AG20443 (cell line): ENCODE data around the gene YLPM1.

Experiments
- DNase-seq: peaks from one replicate; pipeline ENCODE4 v3.0.0; 2012; ENCODE audit warnings: low spot score, mixed read lengths

Gene YLPM1

GRCh38 chr14:74868739-74869138 is 105.6 kb downstream of the YLPM1 start:
- no peak for DNase-seq

DNA sequence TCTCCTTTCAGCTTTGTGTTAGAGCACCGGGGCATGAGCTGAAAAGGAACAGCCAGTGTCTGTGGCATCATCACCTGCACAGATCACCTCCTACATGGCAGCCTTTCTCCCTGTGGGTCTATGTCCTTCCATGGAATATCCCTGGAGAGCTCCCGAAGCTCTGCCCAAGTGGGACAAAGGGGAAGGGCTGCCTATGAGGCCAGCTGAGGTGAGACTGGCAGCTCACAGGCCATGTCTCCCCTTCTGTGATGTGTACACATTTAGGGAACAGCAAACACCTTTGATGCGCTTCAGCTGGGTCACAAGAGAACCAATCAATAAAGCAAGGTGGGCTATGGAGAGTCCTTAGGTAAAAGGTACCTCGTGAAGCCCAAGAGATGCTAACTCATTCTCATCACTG is 108.7 kb downstream of the YLPM1 start:
- DNase-seq: no peak

- no peak for DNase-seq
These were observed 112.1 kb downstream of the YLPM1 start for GRCh38 chr14:74875204-74875603.

GRCh38 chr14:74875941-74876913 is 113.1 kb downstream of the YLPM1 start, which contains the start of gene PROX2:
TSS of gene PROX2 (minus strand) at chr14:74876145. CDS start at chr14:74863834, 12,311 bp downstream.
- no peak for DNase-seq

DNA sequence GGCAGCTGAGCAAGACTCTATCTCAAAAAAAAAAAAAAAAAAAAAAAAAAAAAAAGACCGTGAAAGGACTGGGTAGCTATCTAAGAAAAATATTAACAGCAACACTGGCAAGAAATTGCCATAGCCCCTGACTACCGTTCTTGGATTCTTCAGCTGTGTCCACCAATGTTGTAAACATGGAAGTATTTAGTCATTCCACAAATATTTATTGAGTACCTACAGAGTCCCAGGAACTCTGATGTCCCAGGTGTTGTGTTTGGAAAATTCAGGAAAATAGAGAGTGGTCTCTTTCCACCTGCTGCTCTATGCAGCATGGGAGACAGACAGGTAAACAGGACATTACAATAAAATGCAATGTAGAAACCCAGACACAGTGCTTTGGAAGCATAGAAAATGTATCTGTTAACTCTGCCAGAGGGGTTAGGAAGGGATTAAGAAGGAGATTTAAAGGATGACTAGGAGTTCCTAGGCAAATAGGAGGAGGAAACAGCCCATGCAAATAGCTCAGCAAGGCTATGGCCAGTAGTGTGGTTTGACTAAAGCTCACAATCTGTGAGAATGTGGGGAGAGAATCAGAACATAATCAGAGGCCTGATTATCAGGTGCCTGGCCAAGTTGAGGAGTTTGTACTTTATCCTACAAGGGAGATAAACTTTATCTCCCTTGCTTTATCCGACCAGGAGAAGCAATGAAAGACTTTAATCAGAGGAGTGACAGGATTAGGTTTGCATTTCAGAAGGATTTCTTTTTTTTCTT is 116.5 kb downstream of the YLPM1 start:
- no peak for DNase-seq

GRCh38 chr14:74881431-74882102 is 118.5 kb downstream of the YLPM1 start, which contains the start of gene DLST:
TSS of gene DLST (plus strand) at chr14:74881916. CDS start at chr14:74881954, 38 bp downstream.
- peak; percentile 97 for DNase-seq

DNA sequence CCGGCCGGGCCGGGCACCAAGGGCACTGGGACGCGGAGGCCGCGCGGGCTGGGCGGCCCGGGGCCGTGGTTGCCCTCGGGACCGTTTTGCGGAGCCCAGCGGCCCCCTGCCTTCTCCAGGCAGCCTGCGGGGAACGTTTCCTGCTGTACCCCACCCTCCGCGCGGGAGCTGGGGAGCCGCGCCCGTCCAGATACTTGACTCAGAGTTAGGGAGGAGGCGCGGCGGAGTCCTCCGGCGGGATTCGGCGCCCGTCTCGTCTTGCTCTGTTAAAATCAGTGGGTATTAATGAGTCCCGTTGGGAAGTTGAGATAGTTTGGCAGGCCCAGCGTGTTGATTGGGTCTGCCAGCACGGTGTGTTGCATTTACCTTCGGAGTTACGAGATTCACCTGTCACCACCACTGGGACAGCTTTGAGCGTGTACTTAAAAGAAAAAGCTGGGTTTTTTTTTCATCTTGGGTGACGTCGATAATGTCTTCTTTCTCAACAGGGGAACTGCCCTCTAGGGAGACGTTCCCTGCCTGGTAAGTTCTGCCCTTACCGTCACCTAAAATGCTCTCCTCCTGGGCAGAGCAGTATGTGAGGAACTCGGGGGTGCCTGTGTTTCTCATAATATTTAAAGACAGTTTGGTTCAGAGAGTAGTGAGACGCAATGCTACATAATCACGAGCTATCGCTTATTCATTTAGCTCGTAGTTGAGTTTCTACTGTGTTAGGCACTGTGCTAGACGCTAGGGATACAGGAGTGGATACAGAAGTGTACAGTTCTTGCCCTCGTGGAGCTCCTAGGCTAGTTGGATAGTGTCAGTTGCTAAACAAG is 119.2 kb downstream of the YLPM1 start:
- DNase-seq: peak; percentile 61
